GM13976 (cell line): ENCODE measurements around the gene ZNF552.
"Not testable (repeated sequence)": the region's sequence is repeated elsewhere in the genome, so short reads cannot be mapped to it uniquely, and the experiment has no call there.

ENCODE experiments used
- DNase-seq: peaks from one replicate; pipeline ENCODE4 v3.0.0; 2012; ENCODE audit warnings: low spot score
- in situ Hi-C: fragments of 300-500 bp; cut with MboI; formaldehyde crosslinking; loops from one replicate; pipeline ENCODE4 v1.12.0; 2022; ENCODE audit warnings: low sequenced_read_pairs, mixed read lengths, inconsistent platforms; ENCODE audit not compliant: unreplicated experiment
- TF ChIP-seq, protein P1 (sequence below): IDR thresholded peaks from 2 replicates; pipeline ENCODE4 v1.5.1; 2012; ENCODE audit warnings: borderline replicate concordance, mild to moderate bottlenecking; ENCODE audit not compliant: insufficient read depth; ENCODE audit errors: extremely low read depth, missing control alignments, control extremely low read depth

Gene ZNF552

DNA sequence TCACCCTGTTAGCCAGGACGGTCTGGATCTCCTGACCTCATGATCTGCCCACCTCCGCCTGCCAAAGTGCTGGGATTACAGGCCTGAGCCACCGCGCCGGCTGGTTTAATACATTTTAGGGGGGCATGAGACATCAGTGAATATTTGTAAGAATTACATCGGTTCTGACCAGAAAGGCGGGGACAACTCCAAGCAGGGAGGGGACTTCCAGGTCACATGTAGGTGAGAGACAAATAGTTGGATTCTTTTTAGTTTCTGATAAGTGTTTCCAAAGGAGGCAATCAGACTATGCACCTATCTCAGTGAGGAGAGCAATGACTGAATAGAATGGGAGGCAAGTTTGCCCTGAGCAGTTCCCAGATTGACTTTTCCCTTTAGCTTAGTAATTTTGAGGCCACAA, 3.7 kb upstream of the ZNF552 start:
- TF ChIP-seq, protein P1, sequence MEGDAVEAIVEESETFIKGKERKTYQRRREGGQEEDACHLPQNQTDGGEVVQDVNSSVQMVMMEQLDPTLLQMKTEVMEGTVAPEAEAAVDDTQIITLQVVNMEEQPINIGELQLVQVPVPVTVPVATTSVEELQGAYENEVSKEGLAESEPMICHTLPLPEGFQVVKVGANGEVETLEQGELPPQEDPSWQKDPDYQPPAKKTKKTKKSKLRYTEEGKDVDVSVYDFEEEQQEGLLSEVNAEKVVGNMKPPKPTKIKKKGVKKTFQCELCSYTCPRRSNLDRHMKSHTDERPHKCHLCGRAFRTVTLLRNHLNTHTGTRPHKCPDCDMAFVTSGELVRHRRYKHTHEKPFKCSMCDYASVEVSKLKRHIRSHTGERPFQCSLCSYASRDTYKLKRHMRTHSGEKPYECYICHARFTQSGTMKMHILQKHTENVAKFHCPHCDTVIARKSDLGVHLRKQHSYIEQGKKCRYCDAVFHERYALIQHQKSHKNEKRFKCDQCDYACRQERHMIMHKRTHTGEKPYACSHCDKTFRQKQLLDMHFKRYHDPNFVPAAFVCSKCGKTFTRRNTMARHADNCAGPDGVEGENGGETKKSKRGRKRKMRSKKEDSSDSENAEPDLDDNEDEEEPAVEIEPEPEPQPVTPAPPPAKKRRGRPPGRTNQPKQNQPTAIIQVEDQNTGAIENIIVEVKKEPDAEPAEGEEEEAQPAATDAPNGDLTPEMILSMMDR = no peak

DNA sequence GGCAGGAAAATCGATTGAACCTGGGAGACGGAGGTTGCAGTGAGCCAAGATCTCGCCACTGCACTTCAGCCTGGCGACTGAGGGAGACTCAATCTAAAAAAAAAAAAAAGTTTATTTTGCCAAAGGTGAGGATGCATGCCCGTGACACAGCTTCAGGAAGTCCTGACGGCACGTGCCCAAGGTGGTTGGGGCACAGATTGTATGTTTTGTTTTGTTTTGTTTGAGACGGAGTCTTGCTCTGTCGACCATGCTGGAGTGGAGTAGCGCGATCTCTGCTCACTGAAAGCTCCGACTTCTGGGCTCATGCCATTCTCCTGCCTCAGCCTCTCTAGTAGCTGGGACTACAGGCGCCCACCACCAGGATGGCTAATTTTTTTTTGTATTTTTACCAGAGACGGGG, 3.3 kb upstream of the ZNF552 start:
- in situ Hi-C loops = no loop called here
- TF ChIP-seq, protein P1 = no peak

More for the DNA sequence above, 3.7 kb upstream of the ZNF552 start:
- no peak for DNase-seq
- in situ Hi-C loops = no loop called here

DNA sequence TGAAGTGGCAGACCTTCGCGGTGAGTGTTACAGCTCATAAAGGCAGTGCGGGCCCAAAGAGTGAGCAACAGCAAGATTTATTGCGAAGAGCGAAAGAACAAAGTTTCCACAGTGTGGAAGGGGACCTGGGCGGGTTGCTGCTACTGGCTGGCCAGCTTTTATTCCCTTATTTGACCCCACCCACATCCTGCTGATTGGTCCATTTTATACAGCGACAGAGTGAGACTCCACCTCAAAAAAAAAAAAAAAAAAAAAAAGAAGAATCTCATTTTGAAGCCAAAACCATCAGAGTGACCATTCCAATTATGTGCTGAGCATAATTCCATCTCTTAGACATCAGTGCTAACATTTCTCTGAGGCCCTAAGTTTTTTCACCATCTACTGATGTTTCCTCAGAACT, 1.9 kb upstream of the ZNF552 start:
- in situ Hi-C loops = no loop called here
- no peak for DNase-seq
- TF ChIP-seq, protein P1 = no peak

More for the DNA sequence above, 3.3 kb upstream of the ZNF552 start:
- DNase-seq = no peak

DNA sequence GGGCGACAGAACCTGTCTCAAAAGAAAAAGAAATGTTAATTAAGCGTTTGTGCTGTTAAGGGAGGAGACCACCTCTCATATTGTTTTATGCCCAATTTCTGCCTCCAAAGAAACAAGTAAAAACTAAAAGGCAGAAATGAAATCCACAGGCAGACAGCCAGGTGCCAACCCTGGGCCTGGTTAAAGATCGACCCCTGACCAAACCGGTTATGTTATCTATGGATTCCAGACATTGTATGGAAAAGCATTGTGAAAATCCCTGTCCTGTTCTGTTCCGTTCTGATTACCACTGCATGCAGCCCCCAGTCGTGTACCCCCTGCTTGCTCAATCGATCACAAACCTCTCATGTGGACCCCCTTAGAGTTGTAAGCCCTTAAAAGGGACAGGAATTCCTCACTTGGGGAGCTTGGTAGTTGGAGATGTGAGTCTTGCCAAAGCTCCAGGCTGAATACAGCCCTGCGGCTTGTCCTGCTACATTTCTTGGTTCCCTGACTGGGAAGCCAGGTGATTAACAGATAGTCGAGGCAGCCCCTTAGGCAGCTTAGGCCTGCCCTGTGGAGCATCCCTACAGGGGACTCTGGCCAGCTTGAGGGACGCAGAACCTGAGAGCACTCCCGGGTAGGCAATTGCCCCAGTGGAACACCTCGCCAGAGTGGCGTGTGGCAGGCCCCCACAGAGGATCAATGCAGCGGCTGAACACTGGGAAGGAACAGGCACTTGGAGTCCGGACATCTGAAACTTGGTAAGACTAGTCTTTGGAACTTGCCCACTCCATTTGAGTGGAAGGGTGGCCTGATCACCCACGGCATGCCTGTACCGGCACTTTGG, 748 bp upstream of the ZNF552 start:
- in situ Hi-C loops = no loop called here
- TF ChIP-seq, protein P1 = no peak
- DNase-seq = no peak

DNA sequence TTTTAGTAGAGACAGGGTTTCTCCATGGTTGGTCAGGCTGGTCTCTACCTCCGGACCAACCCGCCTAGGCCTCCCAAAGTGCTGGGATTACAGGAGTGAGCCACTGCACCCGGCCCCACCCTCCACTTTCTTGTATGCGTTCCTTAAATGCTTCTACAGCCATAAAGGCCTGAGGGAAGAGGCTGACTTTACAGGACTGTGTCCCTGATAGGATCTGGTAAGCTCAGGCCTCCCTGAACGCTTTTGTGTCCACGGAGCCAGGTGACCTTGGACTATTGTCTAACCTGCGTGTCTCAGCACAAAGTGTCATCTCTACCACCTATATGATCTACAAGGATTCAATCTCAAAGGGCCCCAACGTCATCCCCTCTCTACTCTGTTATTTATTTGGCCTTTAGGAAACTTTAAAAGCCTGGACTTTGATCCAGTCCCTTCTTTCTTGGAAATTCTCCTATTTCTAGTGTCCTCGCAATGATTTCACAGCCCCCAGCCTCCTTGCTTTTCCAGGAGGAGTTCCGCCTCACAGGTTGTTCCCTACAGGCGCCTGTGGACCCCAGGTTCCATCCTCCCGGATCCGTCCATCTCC, 701 bp downstream of the ZNF552 start:
- DNase-seq = no peak
- TF ChIP-seq, protein P1 = no peak
- in situ Hi-C loops = no loop called here

DNA sequence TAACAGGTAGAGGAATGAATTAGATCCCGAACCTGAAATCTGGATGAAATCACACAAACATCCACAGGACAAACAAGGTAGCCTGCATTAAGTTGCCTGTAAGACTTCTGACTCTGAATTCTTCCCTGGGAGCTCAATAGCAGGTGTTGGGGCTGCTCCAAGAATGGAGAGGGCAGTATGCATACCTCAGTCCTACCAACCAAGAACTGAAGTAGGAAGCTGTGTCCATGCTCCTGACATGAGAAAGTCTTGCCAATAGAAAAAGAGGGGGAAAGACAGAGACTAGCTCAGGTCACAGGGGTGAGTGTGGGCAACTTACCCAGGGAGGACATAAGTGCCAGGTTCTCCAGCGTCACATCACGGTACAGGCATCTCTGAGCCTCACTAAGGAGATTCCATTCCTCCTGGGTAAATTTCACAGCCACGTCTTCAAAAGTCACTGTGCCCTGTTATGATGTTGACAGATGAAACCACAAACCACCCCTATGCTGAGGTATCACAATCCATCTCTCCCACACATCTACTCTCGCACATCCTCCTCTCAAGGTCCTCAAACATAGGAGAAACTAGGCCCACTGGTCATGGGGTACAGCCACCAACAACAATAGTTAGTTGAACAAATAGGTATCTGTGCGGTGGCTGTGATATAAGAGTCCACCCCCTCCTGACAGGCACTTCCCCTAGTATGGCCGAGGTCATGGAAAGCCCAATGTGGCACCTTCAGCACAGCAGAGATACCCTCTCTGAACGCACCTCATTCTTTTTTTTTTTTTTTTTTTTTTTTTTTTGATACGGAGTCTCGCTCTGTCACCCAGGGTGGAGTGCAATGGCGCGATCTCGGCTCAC, 1.5 kb downstream of the ZNF552 start:
- in situ Hi-C loops, DNase-seq: not testable (repeated sequence)
